HG02610 (cell line): Measurements from ENCODE around the gene TMEM17.
A peak's percentile ranks its signal among the peaks of the same experiment; 100 is the strongest.

Source experiments
- ATAC-seq: cut with Tn5 transposase; IDR thresholded peaks from one replicate; pipeline ENCODE4 v1.9.1; 2021; ENCODE audit warnings: mild to moderate bottlenecking, moderate library complexity; ENCODE audit not compliant: unreplicated experiment

TMEM17 gene

GRCh38 chr2:62512384-62512783, 6.4 kb upstream of the TMEM17 start:
- no peak for ATAC-seq

GRCh38 chr2:62511636-62512035, 5.6 kb upstream of the TMEM17 start:
- ATAC-seq: no peak

GRCh38 chr2:62506421-62506750, 391 bp upstream of the TMEM17 start:
- ATAC-seq: peak; percentile 23

- no peak for ATAC-seq
Measured at GRCh38 chr2:62505109-62505749, 766 bp downstream of the TMEM17 start.

- no peak for ATAC-seq
Measured at GRCh38 chr2:62504657-62505056, 1.3 kb downstream of the TMEM17 start.

GRCh38 chr2:62501794-62502500, 4.0 kb downstream of the TMEM17 start:
- ATAC-seq: no peak

GRCh38 chr2:62501069-62501468, 4.9 kb downstream of the TMEM17 start:
- ATAC-seq: no peak

GRCh38 chr2:62499430-62500060, 6.5 kb downstream of the TMEM17 start:
- no peak for ATAC-seq

- ATAC-seq: no peak
Measured at GRCh38 chr2:62498739-62499138, 7.3 kb downstream of the TMEM17 start.

- no peak for ATAC-seq
Measured at GRCh38 chr2:62495761-62496160, 10.2 kb downstream of the TMEM17 start.

GRCh38 chr2:62492048-62492447, 13.9 kb downstream of the TMEM17 start:
- no peak for ATAC-seq

- ATAC-seq: no peak
Measured at GRCh38 chr2:62489702-62490101, 16.3 kb downstream of the TMEM17 start.

- ATAC-seq: no peak
Measured at GRCh38 chr2:62489162-62489561, 16.8 kb downstream of the TMEM17 start.

GRCh38 chr2:62486439-62486765, 19.6 kb downstream of the TMEM17 start:
- no peak for ATAC-seq

GRCh38 chr2:62485761-62486438, 20.1 kb downstream of the TMEM17 start:
- no peak for ATAC-seq

- ATAC-seq: no peak
Measured at GRCh38 chr2:62482558-62483352, 23.2 kb downstream of the TMEM17 start.

- ATAC-seq: no peak
Measured at GRCh38 chr2:62479917-62480316, 26.1 kb downstream of the TMEM17 start.

GRCh38 chr2:62478093-62478580, 27.9 kb downstream of the TMEM17 start:
- ATAC-seq: no peak

- no peak for ATAC-seq
Measured at GRCh38 chr2:62477573-62477972, 28.4 kb downstream of the TMEM17 start.

GRCh38 chr2:62475172-62476011, 30.6 kb downstream of the TMEM17 start:
- ATAC-seq: no peak
